Measurements from ENCODE around the gene OPALIN. TPM values are rescaled to one million over a fixed set of nuclear protein-coding genes. Genes with fewer than 3 reads are reported as not detected.
"Not testable (repeated sequence)": the region's sequence is repeated elsewhere in the genome, so short reads cannot be mapped to it uniquely, and the experiment has no call there.

OPALIN gene
- total and polyA plus RNA-seq, 11 donors: 0.16 TPM; not detected in 10

GRCh38 chr10:96310321-96310669, 48.5 kb downstream of the OPALIN start:
- no peak overlapping the region for H3K4me3 ChIP-seq
- peak overlapping the region in 2 of 12 donors; percentile 39 to 44 for H3K27ac ChIP-seq
- H3K4me1 ChIP-seq: peaks cover 0 to 26% (median 9%) of the 10 kb centered on the region in 12 donors
- no peaks in the 10 kb centered on the region for H3K36me3 ChIP-seq
- DNase-seq (no peak), ATAC-seq (no peak)
- H3K27me3 ChIP-seq: no peaks in the 10 kb centered on the region
- 42 to 49% (median 45%) methylated on average over 1 of the region's 1 CpG for WGBS, 4 donors
- no peaks in the 10 kb centered on the region for H3K9me3 ChIP-seq
- TF ChIP-seq POLR2A (IDR thresholded peaks at IDR 0.05): no peak
- TF ChIP-seq, protein P1, sequence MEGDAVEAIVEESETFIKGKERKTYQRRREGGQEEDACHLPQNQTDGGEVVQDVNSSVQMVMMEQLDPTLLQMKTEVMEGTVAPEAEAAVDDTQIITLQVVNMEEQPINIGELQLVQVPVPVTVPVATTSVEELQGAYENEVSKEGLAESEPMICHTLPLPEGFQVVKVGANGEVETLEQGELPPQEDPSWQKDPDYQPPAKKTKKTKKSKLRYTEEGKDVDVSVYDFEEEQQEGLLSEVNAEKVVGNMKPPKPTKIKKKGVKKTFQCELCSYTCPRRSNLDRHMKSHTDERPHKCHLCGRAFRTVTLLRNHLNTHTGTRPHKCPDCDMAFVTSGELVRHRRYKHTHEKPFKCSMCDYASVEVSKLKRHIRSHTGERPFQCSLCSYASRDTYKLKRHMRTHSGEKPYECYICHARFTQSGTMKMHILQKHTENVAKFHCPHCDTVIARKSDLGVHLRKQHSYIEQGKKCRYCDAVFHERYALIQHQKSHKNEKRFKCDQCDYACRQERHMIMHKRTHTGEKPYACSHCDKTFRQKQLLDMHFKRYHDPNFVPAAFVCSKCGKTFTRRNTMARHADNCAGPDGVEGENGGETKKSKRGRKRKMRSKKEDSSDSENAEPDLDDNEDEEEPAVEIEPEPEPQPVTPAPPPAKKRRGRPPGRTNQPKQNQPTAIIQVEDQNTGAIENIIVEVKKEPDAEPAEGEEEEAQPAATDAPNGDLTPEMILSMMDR (IDR thresholded peaks at IDR 0.05): no peak
- intact Hi-C loops (cut with DNase I): no loop called here

DNA sequence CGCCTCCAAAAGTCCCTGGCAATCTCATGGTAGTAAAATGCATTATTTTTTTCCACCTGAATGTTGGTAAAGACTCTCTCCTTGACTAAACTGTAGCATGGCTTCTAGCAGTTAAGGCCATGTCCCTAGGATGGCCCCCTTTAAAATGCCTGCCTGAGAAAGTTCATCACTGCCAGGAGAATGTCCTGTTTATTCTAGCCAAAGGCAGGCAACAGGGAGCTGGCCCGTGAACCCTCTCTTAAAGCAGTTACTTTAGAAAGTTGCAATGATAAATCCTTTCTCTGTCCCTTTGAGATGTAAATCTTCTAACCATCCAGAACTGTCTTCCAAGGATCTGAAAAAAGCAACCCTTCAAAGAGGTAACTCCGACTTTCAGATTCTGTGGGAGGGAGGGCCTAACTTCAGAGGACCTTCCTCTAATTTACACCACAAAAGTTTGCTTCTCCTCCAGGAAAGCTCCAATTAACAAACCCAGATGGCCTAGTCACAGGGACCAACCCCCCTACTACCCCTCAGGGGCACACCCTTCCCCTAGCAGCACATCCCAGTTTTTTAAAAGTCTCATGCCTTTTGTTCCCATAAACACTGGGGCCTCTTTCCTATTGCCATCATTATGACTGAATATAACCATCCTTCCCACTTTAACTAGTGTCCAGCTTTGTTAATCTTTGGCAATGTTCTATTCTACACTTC, 49.0 kb downstream of the OPALIN start:
- TF ChIP-seq POLR2A (IDR thresholded peaks at IDR 0.05): no peak
- TF ChIP-seq, protein P1 (IDR thresholded peaks at IDR 0.05): no peak
- no peaks in the 10 kb centered on the region for H3K9me3 ChIP-seq
- 40 to 49% (median 44%) methylated on average over 3 of the region's 3 CpGs for WGBS, 4 donors
- DNase-seq (no peak), ATAC-seq (no peak)
- no peaks in the 10 kb centered on the region for H3K36me3 ChIP-seq
- intact Hi-C loops (cut with DNase I): no loop called here
- H3K4me1 ChIP-seq: peaks cover 0 to 26% (median 9%) of the 10 kb centered on the region in 12 donors
- no peak overlapping the region for H3K4me3 ChIP-seq
- peak overlapping the region in 6 of 12 donors; percentile 3 to 44 (median 32) for H3K27ac ChIP-seq
- no peaks in the 10 kb centered on the region for H3K27me3 ChIP-seq

DNA sequence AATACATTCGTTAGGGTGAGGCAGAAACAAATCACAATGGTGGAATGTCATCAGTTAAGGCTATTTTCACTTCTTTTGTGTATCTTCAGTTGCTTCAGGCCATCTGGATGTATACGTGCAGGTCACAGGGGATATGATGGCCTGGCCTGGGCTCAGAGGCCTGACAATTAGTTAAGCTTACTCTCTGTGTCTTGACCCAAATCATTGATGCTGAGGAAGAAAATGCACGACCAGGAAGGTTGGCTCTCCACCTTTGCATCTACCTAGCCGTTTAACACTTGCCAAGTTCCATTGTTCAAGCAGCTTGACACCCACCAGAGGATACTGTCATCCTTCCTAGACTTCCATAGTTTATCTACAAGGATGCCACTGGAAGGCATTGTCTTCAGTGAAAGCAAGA, 49.9 kb downstream of the OPALIN start:
- 64 to 72% (median 65%) methylated on average over 4 of the region's 4 CpGs for WGBS, 4 donors
- H3K4me3 ChIP-seq; H3K9me3 ChIP-seq; ATAC-seq; intact Hi-C loops (cut with DNase I); H3K27ac ChIP-seq; H3K27me3 ChIP-seq; DNase-seq; H3K36me3 ChIP-seq: not testable (repeated sequence)
- H3K4me1 ChIP-seq: peaks cover 0 to 26% (median 9%) of the 10 kb centered on the region in 12 donors

- Histone ChIP-seq H3K36me3 (no peaks in the 10 kb centered on the region), H3K4me1 (peaks cover 0 to 24% (median 9%) of the 10 kb centered on the region in 12 donors), H3K9me3 (no peaks in the 10 kb centered on the region), H3K4me3 (no peak overlapping the region), H3K27ac (no peak overlapping the region), H3K27me3 (no peaks in the 10 kb centered on the region)
- DNase-seq: peak; percentile 39 to 79 (median 53)
- intact Hi-C loops (cut with DNase I): no loop called here
- ATAC-seq: peak in 2 of 4 donors; percentile 73 to 81
- TF ChIP-seq POLR2A (IDR thresholded peaks at IDR 0.05): no peak
- TF ChIP-seq, protein P1 (IDR thresholded peaks at IDR 0.05): no peak
- 42 to 64% (median 58%) methylated on average over 8 of the region's 8 CpGs for WGBS, 4 donors
Observed at GRCh38 chr10:96306516-96306915, 52.3 kb downstream of the OPALIN start.

GRCh38 chr10:96305019-96305418, 53.8 kb downstream of the OPALIN start:
- TF ChIP-seq POLR2A (IDR thresholded peaks at IDR 0.05): no peak
- TF ChIP-seq, protein P1 (IDR thresholded peaks at IDR 0.05): no peak
- Histone ChIP-seq H3K27ac (no peak overlapping the region), H3K4me3 (no peak overlapping the region), H3K27me3 (peaks cover 0 to 2% (median 0%) of the 10 kb centered on the region in 9 donors), H3K4me1 (peaks cover 0 to 20% (median 9%) of the 10 kb centered on the region in 12 donors), H3K36me3 (no peaks in the 10 kb centered on the region), H3K9me3 (no peaks in the 10 kb centered on the region)
- intact Hi-C loops (cut with DNase I): no loop called here
- 87 to 95% (median 91%) methylated on average over 3 of the region's 3 CpGs for WGBS, 4 donors
- ATAC-seq (no peak), DNase-seq (no peak)

Measured in heart left ventricle (tissue), 16 donors.